SU-DHL-6 (cell line): Measurements from ENCODE around the gene CUL1.

Experiments
- EZH2phosphoT487 ChIP-seq: fragments of 200-600 bp; sonication (generic), shearing (Covaris generic); conservative IDR thresholded peaks from 2 replicates; pipeline ENCODE4 v1.6.1; 2018; ENCODE audit warnings: mild to moderate bottlenecking, antibody characterized with exemption, low read length, moderate library complexity, mixed read lengths
- TF ChIP-seq, protein P1 (sequence below): fragments of 200-600 bp; sonication (generic); IDR thresholded peaks from one replicate; pipeline ENCODE4 v1.5.1; 2017; ENCODE audit warnings: antibody characterized with exemption, mild to moderate bottlenecking, low read length, moderate library complexity; ENCODE audit not compliant: insufficient read depth, poor library complexity, severe bottlenecking

DNA sequence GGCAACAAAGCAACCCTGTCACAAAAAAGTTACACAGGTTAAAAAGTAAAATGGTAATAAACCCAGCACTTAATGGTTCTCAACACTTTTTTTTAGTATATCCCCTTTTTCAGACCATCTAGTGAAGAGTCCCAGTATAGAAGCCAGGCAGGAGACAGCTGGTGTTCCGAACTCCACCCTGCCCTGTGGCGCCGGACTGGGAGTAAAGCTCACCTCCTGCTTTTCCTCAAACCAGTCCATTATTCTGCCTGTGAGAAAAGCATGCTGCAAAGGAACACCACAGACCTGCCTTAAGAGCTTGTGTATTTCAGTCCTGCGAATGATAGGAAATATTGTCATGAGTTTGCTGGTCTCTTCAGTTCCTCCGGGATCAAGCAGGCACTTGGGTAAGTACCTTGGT lies 104.4 kb downstream of the CUL1 start:
- TF ChIP-seq, protein P1, sequence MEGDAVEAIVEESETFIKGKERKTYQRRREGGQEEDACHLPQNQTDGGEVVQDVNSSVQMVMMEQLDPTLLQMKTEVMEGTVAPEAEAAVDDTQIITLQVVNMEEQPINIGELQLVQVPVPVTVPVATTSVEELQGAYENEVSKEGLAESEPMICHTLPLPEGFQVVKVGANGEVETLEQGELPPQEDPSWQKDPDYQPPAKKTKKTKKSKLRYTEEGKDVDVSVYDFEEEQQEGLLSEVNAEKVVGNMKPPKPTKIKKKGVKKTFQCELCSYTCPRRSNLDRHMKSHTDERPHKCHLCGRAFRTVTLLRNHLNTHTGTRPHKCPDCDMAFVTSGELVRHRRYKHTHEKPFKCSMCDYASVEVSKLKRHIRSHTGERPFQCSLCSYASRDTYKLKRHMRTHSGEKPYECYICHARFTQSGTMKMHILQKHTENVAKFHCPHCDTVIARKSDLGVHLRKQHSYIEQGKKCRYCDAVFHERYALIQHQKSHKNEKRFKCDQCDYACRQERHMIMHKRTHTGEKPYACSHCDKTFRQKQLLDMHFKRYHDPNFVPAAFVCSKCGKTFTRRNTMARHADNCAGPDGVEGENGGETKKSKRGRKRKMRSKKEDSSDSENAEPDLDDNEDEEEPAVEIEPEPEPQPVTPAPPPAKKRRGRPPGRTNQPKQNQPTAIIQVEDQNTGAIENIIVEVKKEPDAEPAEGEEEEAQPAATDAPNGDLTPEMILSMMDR = no peak
- TF ChIP-seq EZH2phosphoT487 = no peak
